BLaER1 treated with 17β-estradiol and CSF1 and Interleukin-3, amounts not matched to agents 10 nM and 100 nM (cell line): Measurements from ENCODE around the gene SERPINF2.

Experiments used
- H3K27ac ChIP-seq, 11 experiments: shearing (Covaris generic); formaldehyde crosslinking; 2 replicates each; pipeline ENCODE4 v1.8.1; 2022
- H3K27me3 ChIP-seq, 11 experiments: shearing (Covaris generic); formaldehyde crosslinking; 2 replicates each; pipeline ENCODE4 v1.8.1; 2022
- H3K36me3 ChIP-seq, 11 experiments: shearing (Covaris generic); formaldehyde crosslinking; 2 replicates each; pipeline ENCODE4 v1.8.1; 2022
- H3K4me1 ChIP-seq, 10 experiments: shearing (Covaris generic); formaldehyde crosslinking; 2 replicates each; pipeline ENCODE4 v1.8.1; 2022
- H3K4me2 ChIP-seq, 11 experiments: shearing (Covaris generic); formaldehyde crosslinking; 2 replicates each; pipeline ENCODE4 v1.8.1; 2022
- H3K4me3 ChIP-seq, 10 experiments: shearing (Covaris generic); formaldehyde crosslinking; 2 replicates each; pipeline ENCODE4 v1.8.1; 2022
- H3K9ac ChIP-seq, 11 experiments: shearing (Covaris generic); formaldehyde crosslinking; 2 replicates each; pipeline ENCODE4 v1.8.1; 2022
- H3K9me3 ChIP-seq, 11 experiments: shearing (Covaris generic); formaldehyde crosslinking; replicated peaks in 1 of 11; 2 replicates each; pipeline ENCODE4 v1.8.1; 2022
- H4K20me1 ChIP-seq, 11 experiments: shearing (Covaris generic); formaldehyde crosslinking; 2 replicates each; pipeline ENCODE4 v1.8.1; 2022
- Cebpa-rat ChIP-seq, 11 experiments: shearing (Covaris generic); IDR thresholded peaks; 2 replicates each; pipeline ENCODE4 v1.8.1; 2022

Gene SERPINF2

GRCh38 chr17:1727876-1728630, 14.6 kb upstream of the SERPINF2 start:
- Histone ChIP-seq H3K36me3 (peaks cover 31 to 66% (median 47%) of the 10 kb centered on the region in 11 experiments), H3K4me2 (peak overlapping the region in 10 of 11 experiments; percentile 4 to 99 (median 65); a peak in 18 of 22 replicates), H3K4me3 (peak overlapping the region in 3 of 10 experiments; percentile 8 to 40 (median 26); a peak in 5 of 20 replicates), H3K27me3 (no peaks in the 10 kb centered on the region), H3K9me3 (no peaks in the 10 kb centered on the region), H4K20me1 (peaks cover 0 to 77% (median 40%) of the 10 kb centered on the region in 11 experiments; a peak in 16 of 22 replicates), H3K27ac (peak overlapping the region in 6 of 11 experiments; percentile 8 to 45 (median 34); a peak in 10 of 22 replicates), H3K9ac (peak overlapping the region; percentile 22 to 94 (median 48); a peak in 17 of 22 replicates), H3K4me1 (peaks cover 67 to 90% (median 79%) of the 10 kb centered on the region in 10 experiments)
- TF ChIP-seq Cebpa-rat (IDR thresholded peaks at IDR 0.05): no peak

DNA sequence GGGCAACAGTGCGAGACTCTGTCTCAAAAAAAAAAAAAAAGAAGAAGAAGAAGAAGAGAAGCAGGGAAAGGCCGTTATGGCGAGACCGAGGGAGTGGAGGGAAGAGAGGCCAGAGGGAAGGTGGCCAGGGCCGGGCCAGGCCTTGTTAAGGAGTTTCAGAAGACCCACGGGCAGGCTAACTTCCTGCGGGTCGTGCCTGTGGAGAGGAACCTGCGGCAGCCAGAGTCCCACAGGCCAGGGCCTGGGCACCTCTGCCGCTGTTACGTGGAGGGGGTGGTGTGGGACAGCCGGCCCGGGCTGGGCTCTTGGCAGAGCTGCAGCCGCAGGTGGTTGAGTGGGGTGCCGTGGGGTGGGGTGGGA, 12.7 kb upstream of the SERPINF2 start:
- peak overlapping the region in 5 of 11 experiments; percentile 2 to 92 (median 24); a peak in 5 of 22 replicates for H3K9ac ChIP-seq
- peaks cover 0 to 89% (median 40%) of the 10 kb centered on the region in 11 experiments; a peak in 17 of 22 replicates for H4K20me1 ChIP-seq
- TF ChIP-seq Cebpa-rat (IDR thresholded peaks at IDR 0.05): no peak
- peak overlapping the region in 6 of 11 experiments; percentile 31 to 99 (median 97); a peak in 10 of 22 replicates for H3K4me2 ChIP-seq
- H3K27ac ChIP-seq: peak overlapping the region in 1 of 11 experiments; percentile 13; a peak in 1 of 22 replicates
- H3K9me3 ChIP-seq: no peaks in the 10 kb centered on the region
- peak overlapping the region in 3 of 10 experiments; percentile 2 to 40 (median 26); a peak in 3 of 20 replicates for H3K4me3 ChIP-seq
- H3K36me3 ChIP-seq: peaks cover 40 to 85% (median 60%) of the 10 kb centered on the region in 11 experiments
- no peaks in the 10 kb centered on the region for H3K27me3 ChIP-seq
- peaks cover 69 to 98% (median 84%) of the 10 kb centered on the region in 10 experiments for H3K4me1 ChIP-seq

DNA sequence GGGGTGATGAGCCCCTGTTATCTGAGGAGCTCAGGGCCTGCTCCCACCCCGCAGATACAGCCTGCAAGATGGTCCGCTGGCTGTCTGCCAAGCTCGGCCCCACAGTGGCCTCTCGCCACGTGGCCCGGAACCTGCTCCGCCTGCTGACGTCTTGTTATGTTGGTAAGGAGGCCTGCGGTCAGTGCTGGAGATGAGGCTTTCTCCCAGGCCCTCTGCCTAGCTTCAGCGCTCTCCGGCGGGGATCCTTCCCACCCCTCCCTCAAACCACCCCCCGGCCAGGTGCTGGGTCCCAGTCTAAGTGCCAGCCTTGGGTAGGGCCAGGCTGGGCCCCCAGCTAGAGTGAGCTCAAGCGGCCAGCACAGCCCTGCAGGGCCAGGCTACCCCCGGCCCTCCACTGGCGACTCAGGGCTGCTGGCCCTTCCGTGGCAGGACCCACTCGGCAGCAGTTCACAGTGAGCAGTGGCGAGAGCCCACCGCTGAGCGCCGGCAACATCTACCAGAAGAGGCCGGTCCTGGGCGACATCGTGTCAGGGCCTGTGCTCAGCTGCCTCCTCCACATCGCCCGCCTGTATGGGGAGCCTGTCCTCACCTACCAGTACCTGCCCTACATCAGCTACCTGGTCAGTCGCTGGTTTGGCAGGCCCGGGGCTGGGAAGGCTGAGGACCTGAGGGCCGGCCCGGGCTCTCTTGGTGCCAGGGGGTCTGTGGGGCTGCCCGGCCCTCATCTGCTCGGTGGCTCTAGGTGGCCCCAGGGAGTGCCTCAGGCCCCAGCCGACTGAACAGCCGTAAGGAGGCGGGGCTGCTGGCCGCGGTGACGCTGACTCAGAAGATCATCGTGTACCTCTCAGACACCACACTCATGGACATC, 12.1 kb upstream of the SERPINF2 start:
- H3K4me2 ChIP-seq: peak overlapping the region in 5 of 11 experiments; percentile 2 to 99 (median 53); a peak in 7 of 22 replicates
- H3K9ac ChIP-seq: peak overlapping the region in 3 of 11 experiments; percentile 27 to 91 (median 42); a peak in 4 of 22 replicates
- H3K9me3 ChIP-seq: no peaks in the 10 kb centered on the region
- H3K4me1 ChIP-seq: peaks cover 69 to 98% (median 84%) of the 10 kb centered on the region in 10 experiments
- H3K27me3 ChIP-seq: no peaks in the 10 kb centered on the region
- no peak for TF ChIP-seq Cebpa-rat (IDR thresholded peaks at IDR 0.05)
- H3K4me3 ChIP-seq: no peak overlapping the region
- H4K20me1 ChIP-seq: peaks cover 0 to 89% (median 40%) of the 10 kb centered on the region in 11 experiments; a peak in 17 of 22 replicates
- peak overlapping the region in 2 of 11 experiments; percentile 26 to 28; a peak in 1 of 22 replicates for H3K27ac ChIP-seq
- H3K36me3 ChIP-seq: peaks cover 40 to 91% (median 66%) of the 10 kb centered on the region in 11 experiments

- H3K4me1 ChIP-seq: peaks cover 68 to 98% (median 84%) of the 10 kb centered on the region in 10 experiments
- no peaks in the 10 kb centered on the region for H3K9me3 ChIP-seq
- peak overlapping the region in 1 of 11 experiments; percentile 28; a peak in 1 of 22 replicates for H3K27ac ChIP-seq
- no peak for TF ChIP-seq Cebpa-rat (IDR thresholded peaks at IDR 0.05)
- peak overlapping the region in 5 of 11 experiments; percentile 2 to 99 (median 53); a peak in 6 of 22 replicates for H3K4me2 ChIP-seq
- peaks cover 38 to 90% (median 66%) of the 10 kb centered on the region in 11 experiments for H3K36me3 ChIP-seq
- H3K4me3 ChIP-seq: no peak overlapping the region
- H4K20me1 ChIP-seq: peaks cover 0 to 89% (median 35%) of the 10 kb centered on the region in 11 experiments; a peak in 17 of 22 replicates
- no peaks in the 10 kb centered on the region for H3K27me3 ChIP-seq
- peak overlapping the region in 3 of 11 experiments; percentile 27 to 91 (median 42); a peak in 3 of 22 replicates for H3K9ac ChIP-seq
Measured at GRCh38 chr17:1731194-1731506, 11.5 kb upstream of the SERPINF2 start.

DNA sequence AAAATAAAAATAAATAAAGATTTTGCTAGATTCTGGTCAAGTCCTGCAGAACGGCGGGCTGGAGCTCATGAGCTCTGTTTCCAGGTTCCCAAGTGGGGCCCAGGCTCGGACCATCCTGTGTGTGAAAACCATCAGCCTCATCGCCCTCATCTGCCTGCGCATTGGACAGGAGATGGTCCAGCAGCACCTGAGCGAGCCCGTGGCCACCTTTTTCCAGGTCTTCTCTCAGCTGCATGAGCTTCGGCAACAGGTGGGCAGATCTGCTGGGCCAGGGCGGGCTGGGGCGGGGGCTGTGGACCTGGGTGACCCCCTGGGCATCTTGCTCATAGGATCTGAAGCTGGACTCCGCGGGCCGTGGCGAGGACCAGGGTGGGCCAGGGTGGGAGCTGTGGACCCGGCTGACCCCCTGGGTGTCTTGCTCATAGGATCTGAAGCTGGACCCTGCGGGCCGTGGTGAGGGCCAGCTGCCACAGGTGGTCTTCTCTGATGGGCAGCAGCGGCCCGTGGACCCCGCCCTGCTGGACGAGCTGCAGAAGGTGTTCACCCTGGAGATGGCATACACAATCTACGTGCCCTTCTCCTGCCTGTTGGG, 10.3 kb upstream of the SERPINF2 start:
- Histone ChIP-seq H3K27ac (peak overlapping the region in 7 of 11 experiments; percentile 5 to 62 (median 38); a peak in 10 of 22 replicates), H3K4me2 (peak overlapping the region in 10 of 11 experiments; percentile 32 to 82 (median 60); a peak in 17 of 22 replicates), H3K27me3 (no peaks in the 10 kb centered on the region), H3K36me3 (peaks cover 30 to 86% (median 62%) of the 10 kb centered on the region in 11 experiments), H3K4me3 (no peak overlapping the region), H3K4me1 (peaks cover 73 to 98% (median 84%) of the 10 kb centered on the region in 10 experiments), H4K20me1 (peaks cover 0 to 89% (median 29%) of the 10 kb centered on the region in 11 experiments; a peak in 16 of 22 replicates), H3K9ac (peak overlapping the region in 10 of 11 experiments; percentile 9 to 72 (median 28); a peak in 12 of 22 replicates), H3K9me3 (no peaks in the 10 kb centered on the region)
- no peak for TF ChIP-seq Cebpa-rat (IDR thresholded peaks at IDR 0.05)

DNA sequence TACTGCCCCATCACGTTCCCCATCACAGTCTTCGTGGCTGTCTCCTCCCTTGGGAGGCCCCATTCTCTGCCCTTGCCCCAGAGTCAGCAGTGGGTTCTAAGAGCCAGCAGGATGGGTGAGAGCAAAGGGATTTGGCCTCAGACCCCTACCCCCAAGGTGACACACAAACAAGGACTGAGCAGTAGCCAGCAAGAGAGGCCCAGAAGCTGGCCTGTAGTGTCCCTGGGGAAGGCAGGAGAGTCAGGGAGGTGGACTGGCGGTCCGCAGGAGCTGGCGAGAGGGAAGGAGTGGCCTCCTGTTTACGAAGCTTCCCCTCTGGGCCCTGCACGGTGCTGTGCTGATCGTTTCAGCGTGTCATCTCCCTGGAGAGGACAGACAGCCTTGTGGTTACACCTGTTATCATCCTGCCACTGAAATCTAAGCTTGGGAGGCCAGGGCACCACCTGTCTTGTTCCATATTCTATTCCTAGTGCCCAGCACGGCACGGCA, 9.8 kb upstream of the SERPINF2 start:
- peak overlapping the region in 8 of 11 experiments; percentile 5 to 62 (median 34); a peak in 10 of 22 replicates for H3K27ac ChIP-seq
- TF ChIP-seq Cebpa-rat (IDR thresholded peaks at IDR 0.05): no peak
- H4K20me1 ChIP-seq: peaks cover 0 to 89% (median 26%) of the 10 kb centered on the region in 11 experiments; a peak in 17 of 22 replicates

DNA sequence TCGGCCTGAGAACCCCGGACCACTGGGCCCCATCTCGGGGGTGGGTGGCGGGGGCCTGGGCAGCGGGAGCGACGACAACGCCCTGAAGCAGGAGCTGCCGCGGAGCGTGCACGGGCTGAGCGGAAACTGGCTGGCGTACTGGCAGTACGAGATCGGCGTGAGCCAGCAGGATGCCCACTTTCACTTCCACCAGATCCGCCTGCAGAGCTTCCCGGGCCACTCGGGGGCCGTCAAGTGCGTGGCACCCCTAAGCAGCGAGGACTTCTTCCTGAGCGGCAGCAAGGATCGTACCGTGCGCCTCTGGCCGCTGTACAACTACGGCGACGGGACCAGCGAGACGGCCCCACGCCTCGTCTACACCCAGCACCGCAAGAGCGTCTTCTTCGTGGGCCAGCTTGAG, 8.9 kb upstream of the SERPINF2 start:
- Histone ChIP-seq H3K4me3 (no peak overlapping the region), H3K36me3 (peaks cover 25 to 84% (median 58%) of the 10 kb centered on the region in 11 experiments), H3K27ac (peak overlapping the region in 1 of 11 experiments; percentile 58; a peak in 1 of 22 replicates), H4K20me1 (peaks cover 0 to 86% (median 24%) of the 10 kb centered on the region in 11 experiments; a peak in 15 of 22 replicates), H3K4me2 (peak overlapping the region in 10 of 11 experiments; percentile 12 to 82 (median 60); a peak in 15 of 22 replicates), H3K27me3 (no peaks in the 10 kb centered on the region), H3K9me3 (no peaks in the 10 kb centered on the region), H3K9ac (no peak overlapping the region), H3K4me1 (peaks cover 59 to 87% (median 74%) of the 10 kb centered on the region in 10 experiments)
- TF ChIP-seq Cebpa-rat (IDR thresholded peaks at IDR 0.05): no peak

More for the DNA sequence above, 9.8 kb upstream of the SERPINF2 start:
- peaks cover 67 to 95% (median 82%) of the 10 kb centered on the region in 10 experiments for H3K4me1 ChIP-seq
- H3K9me3 ChIP-seq: no peaks in the 10 kb centered on the region
- no peak overlapping the region for H3K4me3 ChIP-seq
- H3K27me3 ChIP-seq: no peaks in the 10 kb centered on the region
- H3K36me3 ChIP-seq: peaks cover 30 to 86% (median 62%) of the 10 kb centered on the region in 11 experiments
- H3K9ac ChIP-seq: peak overlapping the region in 10 of 11 experiments; percentile 9 to 72 (median 28); a peak in 12 of 22 replicates
- peak overlapping the region in 10 of 11 experiments; percentile 32 to 82 (median 60); a peak in 17 of 22 replicates for H3K4me2 ChIP-seq
